DOHH2 (cell line): ENCODE data around the gene SOX5.

Experiments used
- CTCF ChIP-seq: fragments of 200-600 bp; sonication (generic); IDR thresholded peaks from one replicate; pipeline ENCODE4 v1.5.1; 2014; ENCODE audit warnings: antibody characterized with exemption, mild to moderate bottlenecking, low read depth, low read length; ENCODE audit not compliant: poor library complexity, severe bottlenecking
- EZH2phosphoT487 ChIP-seq: fragments of 200-600 bp; sonication (generic); IDR thresholded peaks from 2 replicates; pipeline ENCODE4 v1.6.1; 2017; ENCODE audit warnings: borderline replicate concordance, mild to moderate bottlenecking, antibody characterized with exemption, low read length, moderate library complexity, mixed read lengths

- TF ChIP-seq CTCF: no peak
- TF ChIP-seq EZH2phosphoT487: no peak
Measured at GRCh38 chr12:23528316-23528715, 421.2 kb downstream of the SOX5 start.
